ENCODE measurements around the gene LRRK1. TPM values are rescaled to one million over a fixed set of nuclear protein-coding genes. Genes with fewer than 3 reads are reported as not detected.

LRRK1 gene
- total RNA-seq, 1 donor from 2014 or later, result not detected

- Histone ChIP-seq H3K27ac (no peak overlapping the region), H3K27me3 (no peaks in the 10 kb centered on the region), H2AFZ (replicated peaks) (no peak overlapping the region), H3K79me2 (ENCODE audit: low read depth) (no peaks in the 10 kb centered on the region), H3K4me1 (no peaks in the 10 kb centered on the region), H3K9ac (no peak overlapping the region), H3K4me3 (no peak overlapping the region), H3F3A (ENCODE audit: low read depth) (no peaks in the 10 kb centered on the region), H3K9me3 (ENCODE audit: low read depth) (no peaks in the 10 kb centered on the region), H3K36me3 (no peaks in the 10 kb centered on the region), H3K4me2 (no peak overlapping the region), H4K20me1 (ENCODE audit: low read depth) (no peaks in the 10 kb centered on the region)
- Mint-ChIP-seq H3K27ac (no peak overlapping the region), H3K4me1 (peaks cover 3% of the 10 kb centered on the region), H3K36me3 (no peaks in the 10 kb centered on the region), H3K9me3 (peaks cover 5% of the 10 kb centered on the region), H3K4me3 (no peak overlapping the region), H3K27me3 (ENCODE audit: insufficient read depth, low read depth) (peaks cover 5% of the 10 kb centered on the region)
- no peak for DNase-seq (ENCODE audit: low spot score)
- no peak for TF ChIP-seq EZH2phosphoT487 (IDR thresholded peaks at IDR 0.05)
- TF ChIP-seq EZH2 (IDR thresholded peaks at IDR 0.05), result no peak
- no peak for TF ChIP-seq CTCF (IDR thresholded peaks at IDR 0.05)
These were observed 80.2 kb downstream of the LRRK1 start for GRCh38 chr15:100999369-100999768.

GRCh38 chr15:101000271-101000681 lies 81.1 kb downstream of the LRRK1 start:
- DNase-seq (ENCODE audit: low spot score), result no peak
- no peaks in the 10 kb centered on the region for H3K79me2 ChIP-seq (ENCODE audit: low read depth)
- no peaks in the 10 kb centered on the region for H4K20me1 ChIP-seq (ENCODE audit: low read depth)
- H3K27me3 Mint-ChIP-seq (ENCODE audit: insufficient read depth, low read depth), result peaks cover 5% of the 10 kb centered on the region
- H3K4me1 Mint-ChIP-seq, result peaks cover 3% of the 10 kb centered on the region
- H3K27ac Mint-ChIP-seq, result no peak overlapping the region
- H3K36me3 Mint-ChIP-seq, result peaks cover 2% of the 10 kb centered on the region
- H2AFZ ChIP-seq (replicated peaks), result no peak overlapping the region
- H3F3A ChIP-seq (ENCODE audit: low read depth), result no peaks in the 10 kb centered on the region
- peaks cover 11% of the 10 kb centered on the region for H3K9me3 Mint-ChIP-seq
- H3K9ac ChIP-seq, result no peak overlapping the region
- no peaks in the 10 kb centered on the region for H3K9me3 ChIP-seq (ENCODE audit: low read depth)
- no peaks in the 10 kb centered on the region for H3K27me3 ChIP-seq
- H3K36me3 ChIP-seq, result no peaks in the 10 kb centered on the region
- H3K4me3 Mint-ChIP-seq, result no peak overlapping the region
- TF ChIP-seq EZH2 (IDR thresholded peaks at IDR 0.05) (no peak), CTCF (IDR thresholded peaks at IDR 0.05) (no peak), EZH2phosphoT487 (IDR thresholded peaks at IDR 0.05) (no peak)
- no peaks in the 10 kb centered on the region for H3K4me1 ChIP-seq
- H3K4me3 ChIP-seq, result no peak overlapping the region
- H3K27ac ChIP-seq, result no peak overlapping the region
- H3K4me2 ChIP-seq, result no peak overlapping the region

DNA sequence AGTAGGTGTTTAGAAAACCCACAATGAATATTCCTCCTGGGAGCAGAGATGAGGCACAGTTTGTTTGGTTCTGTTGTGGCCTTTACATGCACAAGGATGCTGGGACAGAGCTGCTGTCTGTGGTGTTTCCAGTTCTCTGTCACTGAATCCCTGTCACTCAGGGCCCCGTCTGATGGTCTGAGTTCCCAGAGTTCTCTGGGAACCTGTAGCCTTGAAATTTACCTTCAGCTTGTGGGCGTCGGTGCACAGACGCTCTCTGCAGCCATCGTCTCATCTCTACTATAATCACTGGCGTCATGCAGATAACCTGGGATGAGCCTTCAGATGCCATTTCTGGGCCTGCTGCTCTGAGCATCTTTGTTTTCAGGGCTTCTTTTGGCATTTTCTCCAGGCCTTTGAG lies 81.9 kb downstream of the LRRK1 start:
- Histone ChIP-seq H3K9ac (no peak overlapping the region), H3K27ac (no peak overlapping the region), H3K27me3 (no peaks in the 10 kb centered on the region), H2AFZ (replicated peaks) (no peak overlapping the region), H3K4me1 (no peaks in the 10 kb centered on the region), H3F3A (ENCODE audit: low read depth) (no peaks in the 10 kb centered on the region), H3K79me2 (ENCODE audit: low read depth) (no peaks in the 10 kb centered on the region), H3K4me2 (no peak overlapping the region), H3K36me3 (no peaks in the 10 kb centered on the region), H3K9me3 (ENCODE audit: low read depth) (no peaks in the 10 kb centered on the region), H4K20me1 (ENCODE audit: low read depth) (no peaks in the 10 kb centered on the region), H3K4me3 (no peak overlapping the region)
- Mint-ChIP-seq H3K27ac (no peak overlapping the region), H3K36me3 (peaks cover 2% of the 10 kb centered on the region), H3K27me3 (ENCODE audit: insufficient read depth, low read depth) (peaks cover 8% of the 10 kb centered on the region), H3K4me1 (peaks cover 3% of the 10 kb centered on the region), H3K9me3 (peaks cover 17% of the 10 kb centered on the region), H3K4me3 (no peak overlapping the region)
- no peak for DNase-seq (ENCODE audit: low spot score)
- no peak for TF ChIP-seq EZH2 (IDR thresholded peaks at IDR 0.05)
- TF ChIP-seq CTCF (IDR thresholded peaks at IDR 0.05), result no peak
- TF ChIP-seq EZH2phosphoT487 (IDR thresholded peaks at IDR 0.05), result no peak

Measured in neural progenitor cell (in vitro differentiated cells).